C1 segment of cervical spinal cord (tissue), 14 donors: ENCODE results near the gene MCUR1.
"Not testable (repeated sequence)": the region's sequence is repeated elsewhere in the genome, so short reads cannot be mapped to it uniquely, and the experiment has no call there.

Experiments
- DNase-seq, 14 donors: peaks; one replicate each; lab custom pipeline; 2025; lab: John Stamatoyannopoulos, UW

Gene MCUR1, protein sequence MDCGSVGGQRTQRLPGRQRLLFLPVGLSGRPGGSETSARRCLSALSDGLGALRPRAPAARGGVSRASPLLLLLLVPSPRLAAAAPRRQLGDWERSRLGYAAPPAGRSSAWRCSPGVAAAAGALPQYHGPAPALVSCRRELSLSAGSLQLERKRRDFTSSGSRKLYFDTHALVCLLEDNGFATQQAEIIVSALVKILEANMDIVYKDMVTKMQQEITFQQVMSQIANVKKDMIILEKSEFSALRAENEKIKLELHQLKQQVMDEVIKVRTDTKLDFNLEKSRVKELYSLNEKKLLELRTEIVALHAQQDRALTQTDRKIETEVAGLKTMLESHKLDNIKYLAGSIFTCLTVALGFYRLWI

DNA sequence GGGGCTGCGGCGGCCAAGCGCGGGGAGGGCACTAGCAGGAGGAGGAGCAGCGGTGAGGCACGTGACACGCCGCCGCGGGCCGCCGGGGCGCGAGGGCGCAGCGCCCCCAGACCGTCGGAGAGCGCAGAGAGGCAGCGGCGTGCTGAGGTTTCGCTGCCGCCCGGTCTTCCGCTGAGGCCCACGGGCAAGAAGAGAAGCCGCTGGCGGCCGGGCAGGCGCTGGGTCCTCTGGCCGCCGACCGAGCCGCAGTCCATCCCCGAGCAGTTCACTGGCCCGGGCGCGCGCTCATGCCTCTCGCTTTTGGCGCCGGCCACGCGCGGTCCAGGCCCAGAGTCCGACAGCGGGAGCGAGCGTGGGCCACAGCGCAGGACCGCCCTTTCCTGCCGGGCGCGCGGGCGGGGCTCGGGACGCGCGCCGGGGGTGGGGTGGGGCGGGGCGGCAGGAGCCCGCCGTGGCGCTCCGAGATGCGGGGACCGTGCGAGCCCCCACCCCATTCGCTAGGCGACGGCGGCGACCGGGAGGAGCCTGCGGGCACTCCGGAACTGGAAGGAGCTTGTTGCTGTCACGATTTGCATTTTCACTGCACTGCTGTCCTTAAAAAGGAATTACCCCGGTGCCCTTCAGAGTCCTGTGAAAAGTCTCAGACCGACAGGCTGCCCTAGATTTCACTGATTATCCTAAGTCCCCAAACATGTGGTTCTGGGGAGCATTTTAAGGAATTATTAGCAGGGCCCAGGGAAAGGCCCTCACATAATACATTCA, at the start of gene MCUR1:
MCUR1 (minus strand) TSS at position 382 of the 762 bp plus-strand sequence; CDS start at position 254, 128 bp downstream.
- peak in 13 of 14 donors; percentile 60 to 97 (median 88) for DNase-seq

DNA sequence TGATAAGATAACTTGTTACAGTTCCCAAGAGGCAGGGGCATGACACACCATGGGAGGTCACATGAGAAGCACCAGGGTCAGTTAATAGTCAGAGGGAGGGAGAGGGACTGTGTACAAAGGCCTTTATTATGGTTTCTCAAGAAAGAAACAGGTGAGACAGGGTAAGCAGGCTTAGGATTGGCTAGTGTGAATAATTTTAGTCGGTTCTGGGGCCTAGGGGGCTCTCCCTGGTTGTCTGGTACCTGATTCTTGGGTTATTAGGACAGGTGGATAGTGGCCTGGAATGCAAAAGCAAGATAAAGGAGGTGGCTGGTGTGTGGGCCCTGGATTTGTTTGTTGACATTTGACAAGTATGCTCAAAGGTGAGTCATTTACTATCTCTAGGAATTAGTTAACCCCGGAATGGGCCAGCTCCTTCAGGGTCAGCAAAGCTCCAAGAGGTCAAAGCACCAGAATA, 49.4 kb upstream of the MCUR1 start:
- no peak for DNase-seq

DNA sequence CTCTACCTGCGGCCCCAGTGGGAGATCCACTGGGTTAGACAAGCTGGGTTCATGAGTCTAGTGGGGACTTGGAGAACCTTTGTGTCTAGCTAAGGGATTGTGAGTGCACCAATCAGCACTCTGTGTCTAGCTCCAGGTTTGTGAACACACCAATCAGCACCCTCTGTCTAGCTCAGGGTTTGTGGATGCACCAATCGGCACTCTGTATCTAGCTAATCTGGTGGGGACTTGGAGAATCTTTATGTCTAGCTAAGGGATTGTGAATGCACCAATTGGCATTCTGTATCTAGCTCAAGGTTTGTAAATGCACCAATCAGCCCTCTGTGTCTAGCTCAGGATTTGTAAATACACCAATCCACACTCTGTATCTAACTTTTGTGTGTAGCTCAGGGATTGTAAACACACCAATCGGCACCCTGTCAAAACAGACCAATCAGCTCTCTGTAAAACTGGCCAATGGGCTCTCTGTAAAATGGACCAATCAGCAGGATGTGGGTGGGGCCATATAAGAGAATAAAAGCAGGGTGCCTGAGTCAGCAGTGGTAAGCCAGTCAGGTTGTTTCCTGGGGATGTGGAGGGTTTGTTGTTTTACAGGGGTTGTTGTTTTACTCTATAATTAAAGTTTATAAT, 46.3 kb upstream of the MCUR1 start:
- DNase-seq = not testable (repeated sequence)

DNA sequence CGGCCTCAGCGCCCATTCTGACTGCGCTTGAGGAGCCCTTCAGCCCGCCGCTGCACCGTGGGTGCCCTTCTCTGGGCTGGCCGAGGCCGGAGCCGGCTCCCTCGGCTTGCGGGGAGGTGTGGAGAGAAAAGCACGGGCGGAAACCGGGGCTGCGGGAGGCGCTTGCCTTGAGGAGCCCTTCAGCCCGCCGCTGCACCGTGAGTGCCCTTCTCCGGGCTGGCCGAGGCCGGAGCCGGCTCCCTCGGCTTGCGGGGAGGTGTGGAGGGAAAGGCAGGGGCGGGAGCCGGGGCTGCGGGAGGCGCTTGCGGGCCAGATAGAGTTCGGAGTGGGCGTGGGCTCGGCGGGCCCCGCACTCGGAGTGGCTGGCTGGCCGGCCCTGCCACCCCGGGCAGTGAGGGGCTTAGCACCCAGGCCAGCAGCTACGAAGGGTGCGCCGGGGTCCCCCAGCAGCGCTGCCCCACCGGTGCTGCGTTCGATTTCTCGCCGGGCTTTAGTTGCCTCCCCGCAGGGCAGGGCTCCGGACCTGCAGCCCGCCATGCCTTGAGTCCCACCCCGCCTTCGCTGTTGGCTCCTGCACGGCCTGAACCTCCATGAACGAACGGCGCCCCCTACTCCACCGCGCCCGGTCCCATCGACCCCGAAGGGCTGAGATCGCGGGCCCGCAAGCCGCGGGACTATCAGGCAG, 45.7 kb upstream of the MCUR1 start:
- DNase-seq = peak in 2 of 14 donors; percentile 3 to 13

DNA sequence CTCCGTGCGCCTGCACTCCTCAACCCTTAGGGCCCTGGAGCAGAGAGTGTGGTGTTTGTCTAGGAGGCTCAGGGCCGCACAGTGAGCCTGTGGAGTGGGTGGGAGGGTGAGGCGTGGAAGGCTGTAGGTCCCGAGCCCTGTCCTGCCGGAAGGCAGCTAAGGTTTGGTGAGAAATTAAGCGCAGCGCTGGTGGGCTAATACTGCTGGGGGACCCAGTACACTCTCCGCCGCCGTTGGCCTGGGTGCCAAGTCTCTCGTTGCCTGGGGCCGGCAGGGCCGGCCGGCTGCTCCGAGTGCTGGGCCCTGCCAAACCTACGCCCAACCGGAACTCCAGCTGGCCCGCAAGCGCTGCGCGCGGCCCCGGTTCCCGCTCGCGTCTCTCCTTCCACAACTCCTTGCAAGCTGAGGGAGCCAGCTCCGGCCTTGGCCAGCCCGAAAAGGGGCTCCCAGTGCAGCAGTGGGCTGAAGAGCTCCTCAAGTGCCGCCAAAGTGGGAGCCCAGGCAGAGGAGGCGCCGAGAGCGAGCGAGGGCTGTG, 40.4 kb upstream of the MCUR1 start:
- no peak for DNase-seq

DNA sequence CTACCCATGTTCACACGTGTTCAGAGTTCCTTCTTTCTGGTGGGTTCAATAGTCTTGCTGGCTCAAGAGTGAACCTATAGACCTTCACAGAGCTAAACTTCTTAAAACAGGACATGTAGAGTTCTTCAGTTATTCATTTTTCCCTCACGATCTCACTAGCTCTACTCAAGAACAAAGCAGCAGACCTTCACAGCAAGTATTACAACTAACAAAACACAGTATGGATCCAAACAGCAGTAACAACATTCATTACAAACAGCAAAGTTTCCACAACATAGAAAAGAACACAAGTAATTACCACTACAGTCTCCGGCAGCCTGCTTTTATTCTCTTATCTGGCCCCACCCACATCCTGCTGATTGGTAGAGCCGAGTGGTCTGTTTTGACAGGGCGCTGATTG, 39.5 kb upstream of the MCUR1 start:
- DNase-seq = no peak

DNA sequence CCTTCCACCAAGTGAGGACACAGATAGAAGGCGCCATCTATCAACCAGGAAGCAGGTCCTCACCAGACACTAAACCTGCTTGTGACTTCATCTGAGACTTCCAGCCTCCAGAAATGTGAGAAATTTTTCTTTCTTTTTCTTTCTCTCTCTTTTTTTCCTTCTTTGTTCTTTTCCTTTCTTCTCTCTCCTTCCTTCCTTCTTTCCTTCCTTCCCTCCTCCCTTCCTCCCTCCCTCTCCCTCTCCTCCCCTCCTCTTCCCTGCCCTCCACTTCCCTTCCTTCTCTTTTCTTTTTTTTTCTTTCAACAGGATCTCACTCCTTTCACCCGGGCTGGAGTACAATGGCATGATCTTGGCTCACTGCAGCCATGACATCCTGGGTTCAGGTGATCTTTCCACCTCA, 37.4 kb upstream of the MCUR1 start:
- no peak for DNase-seq

DNA sequence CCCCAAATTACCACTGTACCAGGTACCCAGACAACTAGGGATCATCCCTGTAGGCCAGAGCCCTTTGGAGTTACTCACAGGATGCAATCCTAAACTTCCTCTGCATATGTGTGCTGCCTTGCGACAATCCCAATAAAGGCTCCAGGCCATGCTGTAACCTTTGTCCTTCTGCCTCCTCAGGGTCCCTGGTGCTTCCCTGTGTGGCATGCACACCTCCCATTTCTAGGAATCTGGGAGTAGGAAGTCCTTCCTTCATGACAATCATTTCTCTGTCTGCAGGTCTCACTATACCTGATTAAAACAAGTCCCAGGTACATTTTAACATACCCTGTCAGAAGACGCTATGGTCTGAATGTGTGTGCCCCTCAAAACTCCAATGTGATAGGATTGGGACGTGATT, 37.0 kb upstream of the MCUR1 start:
- DNase-seq = no peak

DNA sequence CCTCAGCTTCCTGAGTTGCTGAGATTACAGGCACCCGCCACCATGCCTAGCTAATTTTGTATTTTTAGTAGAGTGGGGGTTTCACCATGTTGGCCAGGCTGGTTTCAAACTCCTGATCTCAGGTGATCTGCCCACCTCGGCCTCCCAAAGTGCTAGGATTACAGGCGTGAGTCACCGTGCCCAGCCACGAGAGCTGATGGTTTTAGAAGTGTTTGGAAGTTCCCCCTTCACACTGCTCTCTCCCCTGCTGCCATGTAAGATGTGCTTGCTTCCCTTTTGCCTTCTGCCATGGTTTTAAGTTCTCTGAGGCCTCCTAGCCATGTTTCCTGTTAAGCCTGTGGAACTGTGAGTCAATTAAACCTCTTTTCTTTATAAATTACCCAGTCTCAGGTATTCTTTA, 36.3 kb upstream of the MCUR1 start:
- DNase-seq = not testable (repeated sequence)

DNA sequence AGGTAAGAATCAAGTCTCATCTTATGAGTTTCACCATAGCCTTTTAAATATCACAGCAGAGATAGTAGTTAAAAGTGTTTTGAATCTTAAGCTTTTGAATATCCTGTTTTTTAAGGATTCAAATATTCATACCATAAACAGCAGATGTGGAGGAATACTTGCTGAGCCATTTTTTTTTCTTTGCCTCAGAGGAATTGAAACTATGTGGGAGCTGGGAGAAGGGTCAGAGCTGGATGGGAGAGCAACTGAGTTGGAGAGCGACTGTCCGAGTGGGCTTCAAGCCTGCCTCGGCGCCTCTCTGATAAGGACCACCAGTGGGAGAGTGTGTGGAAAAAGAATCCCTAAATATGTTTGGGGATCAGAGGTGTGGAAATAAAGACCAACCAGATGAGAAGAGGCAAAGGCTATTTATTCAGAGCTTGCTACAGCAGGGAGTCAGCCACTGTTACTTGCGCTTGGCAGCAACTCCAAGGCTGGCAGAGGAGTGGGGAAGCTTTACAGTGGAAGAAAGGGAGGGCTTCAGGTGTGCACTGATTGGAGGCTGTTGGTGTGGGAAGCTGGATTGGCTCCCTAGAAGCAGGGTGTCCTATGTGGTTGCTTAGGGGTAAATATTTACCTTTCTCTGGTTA, 34.3 kb upstream of the MCUR1 start:
- DNase-seq = no peak

DNA sequence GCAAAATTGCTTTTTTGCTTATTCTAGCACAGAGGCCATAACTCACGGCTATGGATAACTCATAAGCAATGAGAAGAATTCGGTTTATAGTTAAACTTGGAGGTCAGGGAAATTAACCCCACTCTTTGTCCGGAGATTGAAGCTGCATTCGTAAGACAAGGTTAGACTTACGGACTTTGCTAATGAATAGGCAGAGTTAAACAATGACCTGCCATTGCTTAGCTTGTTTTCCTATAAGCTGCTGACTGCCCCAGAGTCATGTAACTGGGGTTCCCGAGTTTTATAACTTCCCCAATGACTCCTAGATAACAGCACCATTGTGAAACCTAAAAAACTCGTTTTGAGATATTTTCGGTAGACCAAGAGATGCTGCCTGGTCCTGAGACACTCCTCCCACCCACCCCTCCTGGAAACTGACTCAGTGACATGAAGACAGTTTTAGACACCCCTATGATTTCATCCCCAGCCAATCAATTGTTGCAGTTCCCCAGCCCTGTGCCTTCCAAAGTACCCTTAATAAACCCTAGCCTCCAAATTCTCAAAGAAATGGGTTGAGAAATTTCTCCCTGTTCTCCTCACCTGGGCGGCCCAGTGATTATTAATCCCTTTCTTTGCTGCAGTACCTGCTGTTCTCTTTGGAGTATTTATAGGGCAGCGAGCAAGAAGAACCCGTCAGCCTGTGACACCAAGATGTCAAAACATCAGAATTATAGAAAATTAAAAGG, 33.1 kb upstream of the MCUR1 start:
- DNase-seq = no peak

DNA sequence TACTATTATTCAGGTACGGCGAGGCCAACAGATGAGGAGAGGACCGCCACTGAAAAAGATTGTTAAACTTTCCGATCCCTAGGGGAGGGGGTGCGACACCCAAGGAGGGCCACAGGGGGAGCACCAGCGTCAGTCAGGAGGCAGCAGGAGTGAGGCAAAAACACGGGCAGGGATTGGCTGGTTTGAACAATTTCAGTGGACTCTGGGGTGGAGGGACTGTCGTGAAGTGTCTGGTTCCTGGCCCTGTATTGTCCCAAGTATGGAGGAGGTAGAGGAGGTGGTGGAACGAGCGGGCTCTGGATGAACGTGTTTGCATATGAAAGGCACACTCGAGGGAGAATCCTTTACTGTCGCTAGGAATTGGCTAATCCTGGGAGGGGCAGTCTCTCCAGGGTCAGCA, 32.5 kb upstream of the MCUR1 start:
- no peak for DNase-seq

DNA sequence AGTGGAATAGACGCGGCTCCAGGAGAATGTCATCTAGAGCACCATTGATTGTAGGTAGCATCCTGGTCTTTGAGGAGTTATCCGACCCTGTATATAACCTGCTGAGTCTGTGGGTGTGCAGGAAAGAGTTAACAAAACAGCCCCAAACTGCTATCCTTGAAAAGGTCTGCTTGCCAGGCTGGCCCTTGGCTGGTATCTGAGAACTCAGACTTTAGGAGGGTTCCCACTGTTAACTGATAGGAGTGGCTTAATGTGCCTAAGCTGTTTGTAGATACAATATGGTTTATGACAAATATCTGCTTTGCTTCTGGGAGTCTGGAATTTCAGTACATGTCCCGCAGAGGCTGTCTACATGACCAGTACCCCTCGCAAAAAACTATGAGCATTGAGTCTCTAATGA, 27.6 kb upstream of the MCUR1 start:
- no peak for DNase-seq

DNA sequence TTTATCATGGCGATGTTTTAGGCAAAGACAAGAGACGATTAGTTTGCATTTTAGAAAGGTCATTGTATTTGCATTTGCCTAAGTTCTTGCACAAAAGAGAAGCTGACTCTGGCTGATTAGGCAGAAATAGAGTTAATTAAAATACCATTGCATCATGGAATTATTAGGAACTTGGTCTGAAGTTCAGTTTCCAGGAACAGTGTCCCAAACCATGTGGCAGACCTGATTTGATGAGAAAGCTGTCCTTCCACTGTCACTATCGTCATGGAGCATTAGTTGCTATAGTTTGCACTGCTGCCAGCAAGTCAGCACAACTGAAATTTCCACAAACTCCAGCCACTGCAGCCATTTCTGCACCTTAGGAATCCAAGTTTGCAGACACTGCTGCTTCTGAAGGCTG, 24.3 kb upstream of the MCUR1 start:
- DNase-seq = no peak

DNA sequence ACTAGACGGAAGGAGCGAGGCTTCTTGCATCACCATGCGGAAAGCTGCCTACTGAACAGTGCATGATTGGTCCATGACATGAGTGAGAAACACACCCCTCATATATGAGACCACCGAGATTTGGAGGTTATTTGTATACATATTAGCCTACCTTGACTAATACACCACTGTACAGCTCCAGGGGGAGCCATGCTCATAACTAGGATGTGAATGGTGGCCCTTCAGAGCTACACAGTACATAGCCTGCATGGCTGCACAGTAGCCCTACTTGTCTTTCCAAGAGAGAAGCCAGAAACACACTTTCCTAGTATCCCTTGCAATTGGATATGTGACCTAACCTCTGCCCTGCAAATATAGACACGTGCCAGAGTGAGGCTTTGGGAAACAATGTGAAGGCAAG, 21.8 kb upstream of the MCUR1 start:
- no peak for DNase-seq

DNA sequence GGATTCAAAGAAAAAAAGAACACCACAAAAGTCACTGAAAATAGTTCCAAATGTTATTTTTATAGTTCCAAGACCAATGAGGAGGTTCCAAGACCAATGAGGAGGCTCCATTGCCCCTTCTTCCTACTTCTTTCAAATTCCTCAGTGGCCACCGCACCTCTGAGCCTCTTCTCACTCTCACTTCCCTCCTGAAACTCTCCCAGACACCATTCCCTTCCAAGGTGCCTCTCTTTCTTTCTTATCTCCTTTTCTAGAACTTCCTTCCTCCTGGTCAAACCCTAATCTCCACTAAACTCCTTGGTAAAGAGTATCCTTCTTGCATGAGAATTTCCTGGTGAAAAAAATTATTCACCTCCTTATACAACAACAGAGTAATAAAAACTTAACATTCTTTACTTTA, 20.4 kb upstream of the MCUR1 start:
- no peak for DNase-seq

DNA sequence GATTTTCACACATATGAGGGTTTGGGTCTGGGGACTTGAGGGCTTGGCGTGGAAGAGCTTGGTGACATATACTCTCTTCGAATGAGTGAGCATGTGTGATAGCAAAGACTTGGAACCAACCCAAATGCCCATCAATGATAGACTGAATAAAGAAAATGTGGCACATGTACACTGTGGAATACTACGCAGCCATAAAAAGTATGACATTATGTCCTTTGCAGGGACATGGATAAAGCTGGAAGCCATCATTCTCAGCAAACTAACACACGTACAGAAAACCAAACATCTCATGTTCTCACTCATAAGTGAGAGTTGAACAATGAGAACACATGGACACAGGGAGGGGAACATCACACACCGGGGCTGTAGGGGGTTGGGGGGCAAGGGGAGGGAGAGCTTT, 19.7 kb upstream of the MCUR1 start:
- not testable (repeated sequence) for DNase-seq

DNA sequence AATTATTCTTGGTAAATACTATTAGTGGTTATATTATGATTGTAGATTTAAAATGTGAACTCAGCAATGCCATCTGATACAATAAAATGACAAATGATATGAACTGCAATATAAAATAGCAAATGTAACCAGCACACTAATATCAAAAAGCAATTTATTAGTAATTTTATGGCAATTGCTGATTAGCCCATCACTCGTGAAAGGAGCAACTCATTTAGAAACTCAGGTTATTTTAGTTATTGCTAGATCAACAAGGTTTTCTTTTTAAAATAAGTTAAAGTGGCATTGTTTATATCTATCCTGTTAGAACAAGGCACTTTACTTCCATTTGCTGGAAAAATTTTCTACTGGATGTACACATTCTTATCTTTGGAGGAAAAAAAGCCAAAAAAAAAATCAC, 18.4 kb upstream of the MCUR1 start:
- DNase-seq = no peak

DNA sequence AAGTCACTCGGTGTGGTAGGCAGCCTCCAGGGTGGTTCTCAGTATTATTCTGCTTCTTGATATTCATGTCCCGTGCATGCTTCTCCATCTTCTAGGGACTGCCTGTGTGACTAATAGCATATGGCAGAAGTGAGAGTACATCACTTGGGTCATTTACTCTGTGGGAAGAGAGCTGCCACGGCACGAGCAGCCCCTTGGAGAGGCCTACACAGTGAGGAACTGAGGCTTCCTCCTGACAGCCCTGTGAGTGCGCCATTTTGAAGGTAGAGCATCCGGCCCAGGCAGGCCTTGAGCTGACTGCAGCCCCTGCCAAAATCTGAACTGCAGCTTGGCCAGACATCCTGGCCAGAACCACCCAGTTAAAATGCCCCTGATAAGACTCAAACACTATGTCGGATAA, 17.3 kb upstream of the MCUR1 start:
- DNase-seq = no peak

DNA sequence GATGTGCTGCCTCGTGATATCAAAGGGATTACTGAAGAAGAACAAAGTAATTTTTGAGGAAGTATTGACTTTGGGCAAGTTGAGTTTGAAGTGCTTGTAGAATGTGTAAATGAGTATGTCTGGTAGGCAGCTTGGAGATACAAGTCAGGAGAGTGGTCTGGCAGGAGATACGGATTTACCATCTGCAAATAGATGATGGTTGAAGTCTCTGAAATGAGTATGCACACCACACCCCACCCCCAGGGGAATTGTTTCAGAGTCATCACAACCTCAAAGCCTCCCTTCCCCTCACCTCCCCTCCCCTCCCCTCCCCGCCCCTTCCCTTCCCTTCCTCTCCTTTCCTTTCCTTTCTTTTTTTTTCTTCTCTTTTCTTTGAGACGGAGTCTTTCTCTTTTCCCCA, 16.4 kb upstream of the MCUR1 start:
- DNase-seq = no peak

DNA sequence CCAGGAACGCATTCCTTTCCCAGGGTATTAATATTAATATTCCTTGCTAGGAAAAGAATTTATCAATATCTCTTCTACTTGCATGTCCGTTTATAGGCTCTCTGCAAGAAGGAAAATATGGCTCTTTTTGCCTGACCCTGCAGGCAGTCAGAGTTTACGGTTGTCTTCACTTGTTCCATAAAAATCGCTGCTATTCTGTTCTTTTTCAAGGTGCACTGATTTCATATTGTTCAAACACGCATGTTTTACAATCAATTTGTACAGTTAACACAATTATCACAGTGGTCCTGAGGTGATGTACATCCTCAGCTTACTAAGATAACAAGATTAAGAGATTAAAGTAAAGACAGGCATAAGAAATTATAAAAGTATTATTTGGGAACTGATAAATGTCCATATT, 15.1 kb upstream of the MCUR1 start:
- not testable (repeated sequence) for DNase-seq
